HCT116 (cell line): Measurements from ENCODE around the gene SYT9. TPM values are rescaled to one million over a fixed set of nuclear protein-coding genes. Genes with fewer than 3 reads are reported as not detected.

ENCODE experiments used
- ATAC-seq: fragments of 200-7000 bp; cut with Tn5 transposase; 2 replicates; pipeline ENCODE4 v1.9.1; 2020; ENCODE audit warnings: mild to moderate bottlenecking, moderate library complexity
- BruUV-seq: library from RNA; stranded (reverse); fragments of 400-500 nt; replicated peaks from 2 replicates; lab custom pipeline; 2021; lab: Mats Ljungman, UMichigan
- CTCF ChIA-PET: fragments of 300-600 bp; sonication (Branson Sonifier 250); formaldehyde crosslinking; loops from one replicate; lab custom pipeline; 2021; ENCODE audit warnings: antibody characterized with exemption; lab: Charles Lee
- POLR2A ChIA-PET: fragments of 300-600, 350-600 bp; sonication (Branson Sonifier 250); formaldehyde crosslinking; loops from one replicate; lab custom pipeline; 2021; ENCODE audit warnings: antibody characterized with exemption; lab: Charles Lee
- RAD21 ChIA-PET, 2 experiments: fragments of 300-600 bp; sonication (Branson Sonifier 250); formaldehyde crosslinking; loops; one replicate each; lab custom pipeline; 2023; ENCODE audit warnings: low total read pairs in 2 of 2; ENCODE audit not compliant: uncharacterized antibody in 2 of 2, unreplicated experiment in 2 of 2, low non-redundant PET in 1 of 2; lab: Charles Lee
- DNase-seq: peaks from one replicate; pipeline ENCODE4 v3.0.0-alpha.2; 2010; ENCODE audit warnings: low read depth, low spot score
- H2AFZ ChIP-seq: fragments of 200-600 bp; shearing (Covaris generic), sonication (generic); 2 replicates; pipeline ENCODE4 v1.6.1; 2017; ENCODE audit warnings: low read depth, mixed run types, mixed read lengths, antibody characterized with exemption, low read length; ENCODE audit not compliant: poor library complexity, severe bottlenecking
- H3K27ac ChIP-seq: 2 replicates; pipeline ENCODE4 v1.5.1; 2012; ENCODE audit warnings: low read depth, low read length
- H3K27me3 ChIP-seq: fragments of 200-600 bp; sonication (generic); 2 replicates; pipeline ENCODE4 v1.6.1; 2016; ENCODE audit warnings: mixed run types, low read length, mixed read lengths; ENCODE audit not compliant: insufficient read depth
- H3K36me3 ChIP-seq, 2 experiments: fragments of 200-500 bp in 1 of 2; fragments of 200-600 bp in 1 of 2; sonication (Bioruptor generic) in 1 of 2; sonication (generic) in 1 of 2; 2 replicates each; pipeline versions ENCODE4 v1.5.1 to v1.6.1; 2014 to 2016; ENCODE audit warnings: low read length in 2 of 2, inconsistent platforms in 1 of 2, mixed read lengths in 1 of 2, mixed run types in 1 of 2; ENCODE audit not compliant: insufficient read depth in 2 of 2, control insufficient read depth in 1 of 2
- H3K4me1 ChIP-seq, 2 experiments: fragments of 200-600 bp in 1 of 2; sonication (generic) in 1 of 2; 2 replicates each; pipeline versions ENCODE4 v1.5.1 to v1.6.1; 2012 to 2017; ENCODE audit warnings: low read length in 2 of 2, inconsistent platforms in 1 of 2, mild to moderate bottlenecking in 1 of 2, mixed read lengths in 1 of 2, mixed run types in 1 of 2, moderate library complexity in 1 of 2; ENCODE audit not compliant: insufficient read depth in 2 of 2, control insufficient read depth in 1 of 2
- H3K4me2 ChIP-seq: fragments of 200-600 bp; sonication (generic); 2 replicates; pipeline ENCODE4 v1.6.1; 2017; ENCODE audit warnings: mixed run types, low read length, mixed read lengths
- H3K4me3 ChIP-seq, 2 experiments: fragments of 200-600 bp in 1 of 2; sonication (generic) in 1 of 2; replicated peaks in 1 of 2; 2 replicates each; pipeline ENCODE4 v1.5.1; 2011 to 2016; ENCODE audit warnings: low read length in 2 of 2, control low read depth in 1 of 2, low read depth in 1 of 2, mild to moderate bottlenecking in 1 of 2, mixed read lengths in 1 of 2, mixed run types in 1 of 2
- H3K79me2 ChIP-seq: fragments of 200-600 bp; sonication (generic); 2 replicates; pipeline ENCODE4 v1.6.1; 2017; ENCODE audit warnings: mild to moderate bottlenecking, mixed run types, low read length, moderate library complexity, mixed read lengths; ENCODE audit not compliant: insufficient read depth
- H3K9ac ChIP-seq: fragments of 200-600 bp; sonication (generic); 2 replicates; pipeline ENCODE4 v1.6.1; 2016; ENCODE audit warnings: low read length, mixed read lengths
- H3K9me2 ChIP-seq: fragments of 200-600 bp; sonication (generic), shearing (Covaris generic); 2 replicates; pipeline ENCODE4 v1.6.1; 2017; ENCODE audit warnings: mixed run types, mild to moderate bottlenecking, moderate library complexity; ENCODE audit not compliant: insufficient read depth
- H3K9me3 ChIP-seq, 2 experiments: fragments of 200-500 bp in 1 of 2; fragments of 200-600 bp in 1 of 2; sonication (Bioruptor generic) in 1 of 2; sonication (generic) in 1 of 2; 2 replicates each; pipeline ENCODE4 v1.6.1; 2014 to 2017; ENCODE audit warnings: low read length in 2 of 2, mixed read lengths in 2 of 2, inconsistent platforms in 1 of 2, low read depth in 1 of 2, mild to moderate bottlenecking in 1 of 2, mixed run types in 1 of 2, moderate library complexity in 1 of 2; ENCODE audit not compliant: control insufficient read depth in 1 of 2, insufficient read depth in 1 of 2
- H4K20me1 ChIP-seq: fragments of 200-600 bp; sonication (generic), shearing (Covaris generic); 2 replicates; pipeline ENCODE4 v1.6.1; 2017; ENCODE audit warnings: mixed run types, mild to moderate bottlenecking, moderate library complexity; ENCODE audit not compliant: insufficient read depth
- ATF3 ChIP-seq: IDR thresholded peaks from 2 replicates; pipeline ENCODE4 v1.6.1; 2012
- CBX3 ChIP-seq: IDR thresholded peaks from 2 replicates; pipeline ENCODE4 v1.6.1; 2012; ENCODE audit warnings: low read depth
- CEBPB ChIP-seq: IDR thresholded peaks from 2 replicates; pipeline ENCODE4 v1.6.1; 2012; ENCODE audit warnings: low read depth
- CTCF ChIP-seq, 3 experiments: fragments of 200-600 bp in 1 of 3; sonication (generic) in 1 of 3; IDR thresholded peaks in 2 of 3; conservative IDR thresholded peaks in 1 of 3; 2 replicates each; pipeline ENCODE4 v1.5.1; 2012 to 2017; ENCODE audit warnings: low read depth in 2 of 3, low read length in 2 of 3, antibody characterized with exemption in 1 of 3, borderline replicate concordance in 1 of 3, control low read depth in 1 of 3, mild to moderate bottlenecking in 1 of 3, mixed read lengths in 1 of 3, mixed run types in 1 of 3, moderate library complexity in 1 of 3; ENCODE audit not compliant: insufficient read depth in 1 of 3
- EGR1 ChIP-seq: IDR thresholded peaks from 2 replicates; pipeline ENCODE4 v1.6.1; 2012; ENCODE audit warnings: low read depth
- ELF1 ChIP-seq: IDR thresholded peaks from 2 replicates; pipeline ENCODE4 v1.6.1; 2012; ENCODE audit warnings: low read depth, borderline replicate concordance
- EZH2 ChIP-seq: fragments of 200-600 bp; sonication (generic); IDR thresholded peaks from 2 replicates; pipeline ENCODE4 v1.6.1; 2017; ENCODE audit warnings: antibody characterized with exemption, mixed run types
- FOSL1 ChIP-seq: IDR thresholded peaks from 2 replicates; pipeline ENCODE4 v1.6.1; 2012; ENCODE audit warnings: low read depth
- JUND ChIP-seq: IDR thresholded peaks from 2 replicates; pipeline ENCODE4 v1.6.1; 2012
- MAX ChIP-seq: IDR thresholded peaks from 2 replicates; pipeline ENCODE4 v1.6.1; 2012
- POLR2A ChIP-seq: IDR thresholded peaks from 2 replicates; pipeline ENCODE4 v1.7.0; 2011; ENCODE audit warnings: borderline replicate concordance; ENCODE audit not compliant: insufficient read depth, insufficient read length; ENCODE audit errors: extremely low read depth
- RAD21 ChIP-seq: IDR thresholded peaks from 2 replicates; pipeline ENCODE4 v1.6.1; 2012; ENCODE audit warnings: low read depth, mild to moderate bottlenecking
- REST ChIP-seq: IDR thresholded peaks from 2 replicates; pipeline ENCODE4 v1.6.1; 2012; ENCODE audit warnings: low read depth
- SIN3A ChIP-seq: IDR thresholded peaks from 2 replicates; pipeline ENCODE4 v1.6.1; 2012; ENCODE audit warnings: low read depth
- SRF ChIP-seq: IDR thresholded peaks from 2 replicates; pipeline ENCODE4 v1.6.1; 2012; ENCODE audit warnings: low read depth
- TCF7L2 ChIP-seq: IDR thresholded peaks from 2 replicates; pipeline ENCODE4 v1.7.0; 2011; ENCODE audit warnings: borderline replicate concordance, inconsistent platforms; ENCODE audit not compliant: insufficient read depth, insufficient read length; ENCODE audit errors: extremely low read depth
- YY1 ChIP-seq: IDR thresholded peaks from 2 replicates; pipeline ENCODE4 v1.6.1; 2011; ENCODE audit warnings: low read length, low read depth, moderate library complexity, mild to moderate bottlenecking; ENCODE audit not compliant: insufficient replicate concordance; ENCODE audit errors: extremely low read depth
- ZBTB33 ChIP-seq: IDR thresholded peaks from 2 replicates; pipeline ENCODE4 v1.6.1; 2011; ENCODE audit warnings: mild to moderate bottlenecking, low read length, moderate library complexity; ENCODE audit not compliant: insufficient replicate concordance; ENCODE audit errors: extremely low read depth
- ZNF274 ChIP-seq: fragments of 200-500 bp; sonication (Bioruptor generic); IDR thresholded peaks from 2 replicates; pipeline ENCODE4 v1.6.1; 2014; ENCODE audit warnings: mild to moderate bottlenecking, low read depth, low read length, inconsistent platforms
- intact Hi-C: fragments of 100-400 bp; cut with micrococcal nuclease; formaldehyde crosslinking; loops from 2 replicates; pipeline ENCODE4 v1.10.0; 2022
- total RNA-seq: library from RNA; stranded (reverse); gene quantifications from one replicate; pipeline ENCODE4 v1.2.1, GENCODE V29; 2021; ENCODE audit not compliant: unreplicated experiment

Gene SYT9
- total RNA-seq, 1 experiment from 2014 or later = not detected

GRCh38 chr11:7506243-7506642 is 254.5 kb downstream of the SYT9 start:
- intact Hi-C loops = no loop called here
- H3K9me2 ChIP-seq = no peaks in the 10 kb centered on the region
- no peaks in the 10 kb centered on the region for H3K36me3 ChIP-seq
- no peak for ATAC-seq
- H4K20me1 ChIP-seq = no peaks in the 10 kb centered on the region
- CTCF ChIA-PET = no interaction called here
- POLR2A ChIA-PET = no interaction called here
- DNase-seq = no peak
- no peak for TF ChIP-seq MAX
- TF ChIP-seq RAD21 = no peak
- TF ChIP-seq JUND = no peak
- no peak for TF ChIP-seq SIN3A
- no peak for TF ChIP-seq POLR2A
- no peak for TF ChIP-seq ZBTB33
- no peak for TF ChIP-seq CBX3
- no peak for TF ChIP-seq EZH2
- no peak for TF ChIP-seq REST
- no peak for TF ChIP-seq TCF7L2
- no peak for TF ChIP-seq FOSL1
- TF ChIP-seq EGR1 = no peak
- no peak for TF ChIP-seq YY1
- TF ChIP-seq SRF = no peak
- TF ChIP-seq ZNF274 = no peak
- TF ChIP-seq ELF1 = no peak
- TF ChIP-seq ATF3 = no peak
- no peak for TF ChIP-seq CTCF (IDR thresholded peaks at IDR 0.05 in 2 of 3, conservative IDR thresholded peaks at IDR 0.05 in 1 of 3; ENCODE audit: borderline replicate concordance in 1 of 3, insufficient read depth in 1 of 3, low read depth in 2 of 3, low read length in 2 of 3)
- no peak for TF ChIP-seq CEBPB
- no peak overlapping the region for H2AFZ ChIP-seq
- no peaks in the 10 kb centered on the region for H3K79me2 ChIP-seq
- H3K27me3 ChIP-seq = no peaks in the 10 kb centered on the region
- H3K9ac ChIP-seq = no peak overlapping the region
- no TSS peak for BruUV-seq
- H3K9me3 ChIP-seq = no peaks in the 10 kb centered on the region
- H3K4me3 ChIP-seq = no peak overlapping the region
- RAD21 ChIA-PET = no interaction called here
- no peak overlapping the region for H3K4me2 ChIP-seq
- no peaks in the 10 kb centered on the region for H3K4me1 ChIP-seq
- no peak overlapping the region for H3K27ac ChIP-seq
